Left renal pelvis (tissue), 4 donors: ENCODE measurements around the gene VTCN1. TPM values are rescaled to one million over a fixed set of nuclear protein-coding genes. Genes with fewer than 3 reads are reported as not detected.
"Not testable (repeated sequence)": the region's sequence is repeated elsewhere in the genome, so short reads cannot be mapped to it uniquely, and the experiment has no call there.

ENCODE experiments used
- DNase-seq, 4 donors: peaks; one replicate each; pipeline ENCODE4 v3.0.0-alpha.2; 2013; ENCODE audit warnings: low read depth in 4 of 4, low spot score in 3 of 4
- polyA plus RNA-seq, 4 donors: library from polyadenylated mRNA; unstranded; fragments of 120-200 nt; gene quantifications; one replicate each; pipeline ENCODE4 v1.2.1, GENCODE V29; 2013; ENCODE audit not compliant: insufficient read length in 4 of 4

Gene VTCN1
- polyA plus RNA-seq, 4 donors = 1.8 to 28.5 (median 16.0) TPM

DNA sequence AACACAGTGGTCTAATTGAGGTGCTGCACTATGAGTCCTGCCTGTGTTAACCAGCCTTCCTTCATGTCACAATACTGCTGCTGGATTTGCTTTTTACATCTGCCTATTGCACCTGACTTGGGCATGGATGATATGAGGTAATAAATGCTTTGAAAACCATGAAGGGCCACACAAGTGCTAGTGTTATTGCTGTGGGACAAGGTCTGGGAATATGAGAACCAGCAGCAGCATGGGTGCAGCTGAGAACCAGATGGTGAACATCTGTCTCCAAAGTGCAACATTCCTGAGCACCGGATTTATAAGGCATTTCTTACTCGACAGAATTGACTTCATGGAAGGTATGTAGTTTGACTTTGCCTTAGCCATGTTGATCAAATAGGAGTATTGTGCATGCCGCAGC lies 105.7 kb downstream of the VTCN1 start:
- DNase-seq = no peak

DNA sequence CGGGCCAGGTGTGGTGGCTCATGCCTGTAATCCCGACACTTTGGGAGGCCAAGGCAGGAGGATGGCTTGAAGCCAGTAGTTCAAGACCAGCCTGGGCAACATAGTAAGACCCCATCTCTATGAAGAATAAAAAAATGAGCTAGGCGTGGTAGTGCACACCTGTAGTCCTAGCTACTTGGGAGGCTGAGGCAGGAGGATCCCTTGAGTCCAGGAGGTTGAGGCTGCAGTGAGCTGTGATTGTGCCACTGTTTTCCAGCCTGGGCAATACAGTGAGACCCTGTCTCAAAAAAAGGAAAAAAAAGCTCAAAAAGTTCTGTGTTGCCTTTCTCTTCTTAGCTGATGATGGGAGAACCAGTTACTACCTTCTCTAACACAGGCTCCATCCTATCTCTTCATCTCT lies 108.9 kb downstream of the VTCN1 start:
- DNase-seq = not testable (repeated sequence)

DNA sequence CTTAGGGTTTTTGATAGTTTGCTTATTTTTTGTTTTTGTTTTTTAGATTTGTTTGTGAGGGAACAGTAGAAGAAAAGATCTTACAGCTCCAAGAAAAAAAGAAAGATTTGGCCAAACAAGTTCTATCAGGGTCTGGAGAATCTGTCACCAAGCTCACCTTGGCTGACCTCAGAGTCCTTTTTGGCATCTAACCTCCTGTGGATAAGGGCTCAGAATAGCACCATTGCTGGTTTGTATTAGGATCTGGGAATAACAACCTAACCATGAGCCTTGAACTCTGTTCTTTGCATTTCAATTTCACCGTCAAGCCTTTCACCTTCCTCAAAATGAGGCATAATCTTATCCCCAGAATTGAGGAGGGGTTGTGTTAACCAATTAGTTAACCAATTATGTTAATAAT lies 109.4 kb downstream of the VTCN1 start:
- no peak for DNase-seq

DNA sequence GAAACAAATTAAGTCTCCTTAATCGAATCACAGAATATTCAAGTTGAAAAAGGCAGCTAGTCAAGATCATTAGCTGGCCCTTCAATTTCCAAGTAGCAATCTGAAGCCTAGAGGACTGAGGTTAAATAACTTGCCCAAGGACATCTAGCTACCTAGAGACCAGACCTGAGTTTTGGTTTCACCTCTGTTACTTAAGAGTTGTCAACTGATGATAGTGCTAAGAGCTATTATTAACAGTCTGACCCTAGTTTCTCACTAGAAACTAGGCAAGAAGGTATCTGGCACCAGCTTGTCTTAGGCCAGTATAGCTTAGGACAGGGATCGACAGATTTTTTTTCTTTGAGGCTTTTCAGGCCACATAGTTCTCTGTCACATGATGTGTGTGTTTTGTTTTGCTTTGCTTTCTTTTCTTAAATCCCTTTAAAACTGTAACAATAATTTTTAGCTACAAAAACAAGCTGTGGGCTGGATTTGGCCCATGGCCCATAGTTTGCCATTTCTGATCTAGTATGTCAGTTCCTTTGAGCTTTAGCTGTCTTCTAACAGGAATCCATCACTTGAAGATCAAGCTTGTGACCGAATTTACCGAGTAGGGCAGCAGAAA lies 112.3 kb downstream of the VTCN1 start:
- DNase-seq = no peak

DNA sequence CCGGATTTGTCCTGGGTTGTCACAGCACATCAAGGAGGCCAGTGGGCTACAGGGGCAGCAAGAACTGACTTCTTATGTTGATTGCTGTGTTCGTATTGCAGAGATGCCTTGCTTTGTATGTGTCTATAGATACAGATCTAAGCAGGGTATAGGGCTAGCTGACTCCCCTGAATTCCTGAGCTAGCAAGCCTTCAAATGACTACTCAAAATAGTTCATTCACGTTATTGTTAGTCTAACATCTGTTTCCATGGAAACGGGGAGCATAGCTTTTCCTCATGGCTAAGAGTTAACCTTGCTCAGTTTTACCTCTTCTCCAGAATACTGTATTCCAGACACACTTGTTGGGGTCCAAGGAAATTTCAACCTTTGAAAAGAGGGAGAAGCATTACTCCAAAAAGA lies 113.3 kb downstream of the VTCN1 start:
- no peak for DNase-seq

DNA sequence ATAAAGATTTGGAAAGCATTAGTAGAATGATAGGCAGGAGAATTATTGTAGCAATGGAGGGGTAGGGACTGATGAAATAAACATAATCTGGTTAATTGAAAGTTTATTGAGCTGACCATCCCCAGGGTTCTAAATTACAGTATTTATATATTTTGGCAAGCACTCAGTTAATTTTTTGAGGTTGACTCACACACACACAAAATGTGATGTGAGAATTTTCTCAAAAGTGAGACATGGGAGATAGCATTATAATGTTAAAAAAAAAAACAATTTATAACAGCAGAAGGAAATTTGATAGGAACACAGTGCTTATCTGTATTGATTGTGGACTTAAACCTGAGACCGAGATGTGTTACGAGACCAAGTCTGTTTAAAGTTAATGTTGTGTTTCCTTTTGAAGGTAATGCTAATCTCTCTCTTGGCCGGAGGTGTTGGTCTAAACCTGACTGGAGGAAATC lies 113.7 kb downstream of the VTCN1 start:
- DNase-seq = no peak

DNA sequence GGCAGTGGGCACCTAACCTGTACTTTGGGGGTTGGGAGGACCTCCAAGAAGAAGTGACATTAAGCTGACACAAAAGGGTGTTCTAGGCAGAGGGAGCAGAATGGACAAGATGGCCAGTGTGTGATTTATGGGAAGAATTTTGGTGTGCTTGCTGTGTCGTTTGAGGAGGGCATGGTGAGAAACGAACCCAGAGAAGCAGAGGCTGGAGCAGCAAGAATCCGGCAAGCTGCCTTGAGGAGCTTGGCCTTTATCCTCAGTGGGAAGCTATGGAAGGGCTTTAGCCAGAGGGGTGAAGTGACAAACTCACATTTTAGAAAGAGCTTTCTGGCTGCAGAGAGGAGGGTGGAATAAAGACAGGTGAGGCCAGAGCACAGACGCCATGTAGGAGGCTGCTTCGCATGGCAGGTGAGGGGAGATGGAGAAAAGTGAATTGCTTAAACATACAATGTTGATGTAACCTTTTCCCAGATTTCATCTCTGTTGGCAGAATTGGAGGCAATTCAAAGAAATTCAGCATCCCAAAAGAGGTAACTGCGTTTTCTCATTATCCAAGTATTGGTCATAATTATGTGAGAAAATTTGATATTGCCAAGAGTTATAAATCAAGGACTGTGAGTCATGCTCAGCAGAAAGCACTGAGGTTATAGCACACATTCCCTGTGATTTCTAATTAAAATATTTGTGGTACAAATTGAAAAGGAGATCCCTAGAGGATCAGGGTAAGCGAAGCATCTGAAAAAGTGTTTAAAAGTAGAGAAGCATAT lies 115.7 kb downstream of the VTCN1 start:
- DNase-seq = no peak

DNA sequence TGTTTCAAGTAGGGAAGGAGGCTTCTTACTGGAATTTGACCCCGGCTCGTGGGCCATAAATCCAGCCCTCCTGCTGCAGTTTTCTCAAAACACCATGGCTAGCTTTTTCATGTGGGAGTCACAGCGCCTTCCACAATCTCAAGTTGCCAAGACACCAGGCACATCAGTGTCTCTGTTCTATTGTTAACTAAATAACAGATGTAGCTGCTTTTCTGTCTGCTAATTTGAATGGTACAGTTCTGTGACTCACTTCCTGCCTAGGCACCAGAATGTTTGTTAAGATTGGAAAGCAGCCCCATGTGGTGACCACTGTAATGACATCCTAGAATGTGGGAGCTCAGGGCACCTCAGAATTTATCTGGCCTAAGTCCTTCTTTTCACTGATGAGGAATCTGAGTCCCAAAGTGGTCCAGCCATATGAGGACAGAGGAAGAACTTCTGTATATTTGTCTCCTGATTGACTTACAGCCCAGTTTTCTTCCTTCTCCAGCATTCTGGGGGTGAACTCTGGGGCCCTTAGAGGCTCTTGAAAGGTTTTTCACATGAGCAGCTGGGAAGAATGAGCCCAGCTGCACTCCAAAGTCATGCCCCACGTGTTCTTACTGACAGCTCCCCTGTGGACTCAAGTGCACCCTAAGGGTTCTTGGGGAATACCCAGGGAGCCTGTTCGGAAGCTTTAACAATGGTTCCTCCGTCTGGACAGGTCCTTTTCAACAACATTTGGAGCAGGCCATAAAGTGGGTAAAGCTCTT lies 116.7 kb downstream of the VTCN1 start:
- DNase-seq = peak in 1 of 4 donors; percentile 36

Other genes starting within 250 kb of the VTCN1 start
- gene CD101, start 209.2 kb downstream of the VTCN1 start, polyA plus RNA-seq = 1 to 10 TPM; 1.7 to 2.5 (median 2.0) TPM
- 10 to 100 TPM; 15.2 to 24.8 (median 21.2) TPM for gene TTF2, start 150.6 kb downstream of the VTCN1 start, polyA plus RNA-seq
- gene TRIM45, start 89.2 kb downstream of the VTCN1 start, polyA plus RNA-seq = 10 to 100 TPM; 15.8 to 29.2 (median 21.2) TPM
- 10 to 100 TPM; 37.9 to 51.0 (median 47.3) TPM for gene MAN1A2, start 156.5 kb upstream of the VTCN1 start, polyA plus RNA-seq